Measurements from ENCODE around the gene CDH22.

The CDH22 gene

DNA sequence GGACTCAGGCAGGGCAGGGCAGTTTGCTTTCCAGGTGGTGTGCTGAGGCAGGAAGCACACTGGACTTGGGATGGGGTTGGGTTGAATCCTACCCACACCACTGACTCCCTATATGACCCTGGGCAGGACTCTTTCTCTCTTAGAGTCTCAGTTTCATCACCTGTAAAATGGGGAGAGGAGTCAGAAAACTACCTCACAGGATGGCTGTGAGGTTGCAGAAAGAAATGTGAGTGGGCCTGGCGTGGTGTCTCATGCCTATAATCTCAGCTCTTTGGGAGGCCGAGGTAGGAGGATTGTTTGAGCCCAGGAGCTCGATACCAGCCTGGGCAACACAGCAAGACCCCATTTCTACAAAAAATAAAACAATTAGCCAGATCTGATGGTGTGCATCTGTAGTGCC lies 122.9 kb downstream of the CDH22 start:
- H3K9me3 ChIP-seq (replicated peaks in 1 of 11) = no peaks in the 10 kb centered on the region
- no peaks in the 10 kb centered on the region for H3K27me3 ChIP-seq
- H3K36me3 ChIP-seq = no peaks in the 10 kb centered on the region
- H3K4me1 ChIP-seq = 0 out of 20 replicates have a peak, but pooled peaks cover 0 to under 1% (median 0%) of the 10 kb centered on the region in 10 experiments
- no peak overlapping the region for H3K4me2 ChIP-seq
- no peak overlapping the region for H3K9ac ChIP-seq
- H4K20me1 ChIP-seq = 0 out of 22 replicates have a peak, but pooled peaks cover 0 to 5% (median 0%) of the 10 kb centered on the region in 11 experiments
- TF ChIP-seq Cebpa-rat (IDR thresholded peaks at IDR 0.05) = no peak
- H3K27ac ChIP-seq = no peak overlapping the region
- no peak overlapping the region for H3K4me3 ChIP-seq

DNA sequence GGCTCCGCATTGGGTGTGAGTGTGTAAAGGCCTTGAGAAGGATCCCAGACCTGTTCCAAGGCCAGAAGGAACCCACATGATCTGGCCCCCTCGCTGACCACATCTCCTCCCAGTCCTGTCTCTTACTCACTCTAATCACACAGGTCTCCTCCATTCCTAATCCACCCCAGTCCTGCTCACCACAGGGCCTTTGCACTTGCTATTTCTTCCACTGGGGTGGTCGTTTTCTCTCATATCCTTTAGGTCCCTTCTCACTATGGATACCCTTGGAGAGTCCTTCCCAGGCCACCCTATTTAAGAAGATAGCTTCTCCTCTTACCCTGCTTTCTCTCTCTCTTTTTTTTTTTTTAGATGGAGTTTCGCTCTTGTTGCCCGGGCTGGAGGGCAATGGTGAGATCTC lies 124.5 kb downstream of the CDH22 start:
- Histone ChIP-seq H3K27me3 (no peaks in the 10 kb centered on the region), H4K20me1 (0 out of 22 replicates have a peak, but pooled peaks cover 0 to 7% (median 0%) of the 10 kb centered on the region in 11 experiments), H3K4me1 (no peaks in the 10 kb centered on the region), H3K36me3 (no peaks in the 10 kb centered on the region), H3K27ac (no peak overlapping the region), H3K9me3 (replicated peaks in 1 of 11) (no peaks in the 10 kb centered on the region), H3K4me3 (no peak overlapping the region), H3K9ac (no peak overlapping the region), H3K4me2 (no peak overlapping the region)
- no peak for TF ChIP-seq Cebpa-rat (IDR thresholded peaks at IDR 0.05)

DNA sequence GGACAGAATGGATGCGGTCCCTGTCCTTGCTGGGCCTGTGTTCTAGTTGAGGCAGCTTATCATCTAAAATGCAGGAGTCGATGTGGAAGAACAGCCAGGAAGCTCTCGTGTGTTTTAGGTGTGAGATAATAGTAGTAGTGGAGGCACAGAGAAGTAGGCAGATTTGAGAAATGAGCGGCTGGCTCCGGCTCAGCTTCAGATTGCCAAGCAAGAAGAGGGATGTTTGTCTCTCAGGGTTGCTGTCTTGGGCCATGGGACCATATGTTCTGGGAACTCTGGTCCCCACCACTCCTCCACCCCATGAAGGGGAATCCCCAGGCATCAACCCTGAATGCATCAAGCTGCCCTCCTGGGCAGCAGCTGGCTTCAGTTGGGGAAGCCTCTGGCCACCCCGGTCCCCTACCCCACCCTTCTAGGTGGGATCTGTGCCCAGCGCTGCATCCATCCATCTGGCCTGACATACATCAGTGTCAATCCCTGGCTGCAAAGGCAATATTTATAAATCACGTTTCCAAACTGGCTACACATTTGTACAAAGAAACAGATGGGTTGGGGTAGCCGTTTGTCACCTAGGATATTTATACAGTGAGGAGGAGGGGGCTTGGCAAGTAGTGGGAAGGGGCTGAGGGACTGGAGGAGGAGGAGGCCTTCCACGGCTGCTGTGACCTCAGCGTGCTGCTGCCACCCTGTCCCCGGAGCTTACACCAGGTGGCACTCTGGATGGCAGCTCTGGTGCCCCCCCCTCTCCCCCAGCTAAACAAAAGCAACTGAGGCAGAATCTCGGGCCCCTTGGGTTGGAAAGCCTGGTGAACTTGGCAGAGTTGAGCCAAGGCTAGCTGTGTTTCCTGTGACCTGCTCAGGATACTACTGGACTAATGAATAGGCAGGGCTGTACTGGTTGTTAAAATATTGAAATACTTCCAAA lies 125.8 kb downstream of the CDH22 start:
- H3K36me3 ChIP-seq = no peaks in the 10 kb centered on the region
- H4K20me1 ChIP-seq = 0 out of 22 replicates have a peak, but pooled peaks cover 0 to 18% (median 0%) of the 10 kb centered on the region in 11 experiments
- no peak overlapping the region for H3K9ac ChIP-seq
- peaks cover 0 to 3% (median 0%) of the 10 kb centered on the region in 10 experiments; a peak in 3 of 20 replicates for H3K4me1 ChIP-seq
- no peak overlapping the region for H3K4me2 ChIP-seq
- H3K27me3 ChIP-seq = no peaks in the 10 kb centered on the region
- H3K4me3 ChIP-seq = no peak overlapping the region
- TF ChIP-seq Cebpa-rat (IDR thresholded peaks at IDR 0.05) = no peak
- no peak overlapping the region for H3K27ac ChIP-seq
- H3K9me3 ChIP-seq (replicated peaks in 1 of 11) = no peaks in the 10 kb centered on the region

DNA sequence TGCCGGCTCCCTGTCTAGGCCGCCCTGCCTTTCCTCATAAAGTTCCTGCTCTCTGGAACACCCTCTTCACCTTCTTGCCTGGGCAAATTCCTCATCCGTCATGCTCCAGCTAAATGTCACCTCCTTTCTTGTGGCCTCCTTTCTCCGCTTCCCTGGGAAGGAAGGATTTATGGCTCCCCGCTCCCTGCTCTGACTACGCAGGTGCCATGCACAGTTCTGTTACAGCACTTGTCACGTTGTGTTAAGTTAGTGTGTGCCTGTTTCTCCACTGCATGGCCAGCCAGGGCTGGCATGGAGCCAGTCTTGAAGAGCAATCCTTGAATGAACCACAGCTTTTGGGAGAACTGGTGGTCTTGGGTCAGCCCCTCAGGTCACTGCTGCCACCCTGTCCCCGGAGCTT lies 128.4 kb downstream of the CDH22 start:
- no peak overlapping the region for H3K27ac ChIP-seq
- H3K27me3 ChIP-seq = peaks cover 0 to 14% (median 9%) of the 10 kb centered on the region in 11 experiments; a peak in 9 of 22 replicates
- no peak for TF ChIP-seq Cebpa-rat (IDR thresholded peaks at IDR 0.05)

DNA sequence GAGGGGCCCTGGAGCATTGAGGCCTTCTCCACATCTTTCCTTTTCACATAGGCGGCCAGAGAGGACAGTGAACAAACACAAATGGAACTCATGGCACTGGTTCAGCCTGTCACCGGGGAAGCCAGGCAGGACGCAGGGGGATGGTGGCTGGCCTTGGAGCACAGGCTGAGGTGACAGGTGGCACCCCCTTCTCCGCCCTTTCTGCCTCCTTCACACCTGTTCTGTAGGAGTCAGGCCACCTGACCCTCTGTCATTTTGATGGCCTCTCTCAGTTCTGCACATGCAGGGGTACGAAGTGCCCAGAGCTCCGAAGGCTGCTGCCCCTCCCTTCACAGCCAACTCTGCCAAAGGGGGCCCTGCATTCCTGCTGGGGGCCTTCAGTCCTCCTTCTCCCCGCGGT lies 129.4 kb downstream of the CDH22 start:
- Histone ChIP-seq H3K9me3 (replicated peaks in 1 of 11) (no peaks in the 10 kb centered on the region), H3K9ac (no peak overlapping the region), H3K4me2 (no peak overlapping the region), H3K36me3 (no peaks in the 10 kb centered on the region), H3K4me3 (no peak overlapping the region), H4K20me1 (peaks cover 0 to 13% (median 0%) of the 10 kb centered on the region in 11 experiments; a peak in 1 of 22 replicates), H3K27me3 (peaks cover 2 to 21% (median 16%) of the 10 kb centered on the region in 11 experiments; a peak in 16 of 22 replicates), H3K27ac (no peak overlapping the region), H3K4me1 (peaks cover 0 to 14% (median 6%) of the 10 kb centered on the region in 10 experiments; a peak in 10 of 20 replicates)
- no peak for TF ChIP-seq Cebpa-rat (IDR thresholded peaks at IDR 0.05)

More for the DNA sequence above, 128.4 kb downstream of the CDH22 start:
- Histone ChIP-seq H3K4me2 (no peak overlapping the region), H3K9ac (no peak overlapping the region), H3K4me1 (peaks cover 0 to 14% (median 6%) of the 10 kb centered on the region in 10 experiments; a peak in 10 of 20 replicates), H3K4me3 (no peak overlapping the region), H3K9me3 (replicated peaks in 1 of 11) (no peaks in the 10 kb centered on the region), H4K20me1 (peaks cover 0 to 13% (median 0%) of the 10 kb centered on the region in 11 experiments; a peak in 1 of 22 replicates), H3K36me3 (no peaks in the 10 kb centered on the region)

DNA sequence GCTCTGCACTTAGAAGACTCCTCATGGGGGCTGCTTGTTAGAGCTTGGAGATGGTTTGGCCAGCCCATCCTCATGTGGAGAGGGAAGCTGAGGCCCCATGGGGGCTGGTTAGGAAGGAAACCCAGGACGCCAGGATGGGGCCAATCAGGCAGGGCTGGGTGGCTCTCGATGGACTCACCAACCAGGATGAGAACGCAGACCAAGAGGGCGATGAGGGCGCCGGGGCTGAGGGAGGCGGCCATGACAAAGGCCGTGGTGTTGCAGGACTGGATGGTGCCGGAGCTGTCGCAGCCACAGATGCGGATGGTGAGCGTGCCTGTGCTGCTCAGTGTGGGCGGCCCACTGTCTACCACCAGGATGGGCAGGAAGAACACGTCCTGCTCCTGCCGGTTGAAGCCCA lies 130.5 kb downstream of the CDH22 start:
- no peak overlapping the region for H3K4me3 ChIP-seq
- no peaks in the 10 kb centered on the region for H3K9me3 ChIP-seq (replicated peaks in 1 of 11)
- peaks cover 0 to 14% (median 6%) of the 10 kb centered on the region in 10 experiments; a peak in 10 of 20 replicates for H3K4me1 ChIP-seq
- H3K4me2 ChIP-seq = no peak overlapping the region
- H4K20me1 ChIP-seq = peaks cover 0 to 13% (median 0%) of the 10 kb centered on the region in 11 experiments; a peak in 1 of 22 replicates
- TF ChIP-seq Cebpa-rat (IDR thresholded peaks at IDR 0.05) = no peak
- no peak overlapping the region for H3K9ac ChIP-seq
- no peak overlapping the region for H3K27ac ChIP-seq
- peaks cover 4 to 29% (median 20%) of the 10 kb centered on the region in 11 experiments; a peak in 16 of 22 replicates for H3K27me3 ChIP-seq
- H3K36me3 ChIP-seq = no peaks in the 10 kb centered on the region

DNA sequence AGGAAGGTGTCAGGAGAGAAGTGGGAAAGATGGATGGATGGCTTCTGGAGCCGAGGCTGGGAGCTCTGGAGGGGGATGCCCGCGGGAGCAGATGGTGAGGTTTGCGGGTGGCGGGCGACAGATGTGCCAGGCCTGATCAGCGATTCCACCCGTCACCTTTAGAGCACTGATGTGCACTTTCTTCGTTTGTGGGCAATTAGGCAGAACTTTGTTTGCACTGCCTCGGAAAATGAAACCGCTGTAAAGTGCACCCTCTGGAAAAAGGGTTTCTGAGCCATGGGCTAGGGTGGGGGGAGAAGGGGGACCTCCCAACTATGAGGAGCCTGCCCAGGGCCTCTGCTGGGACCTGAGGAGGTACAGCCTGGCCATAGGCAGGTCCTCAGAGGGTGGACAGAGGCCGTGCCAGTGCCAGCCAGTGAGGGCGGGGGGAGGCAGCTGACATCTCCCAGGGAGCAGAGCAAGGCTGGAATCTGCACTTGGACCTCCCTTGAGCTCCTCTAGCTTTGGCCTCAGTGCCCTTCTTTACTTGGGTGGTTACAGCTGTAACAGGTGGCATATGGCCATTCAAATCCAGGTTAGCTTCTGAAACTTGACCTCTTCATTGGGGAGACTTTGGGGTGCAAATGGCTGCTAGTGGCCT lies 131.4 kb downstream of the CDH22 start:
- Histone ChIP-seq H3K9ac (no peak overlapping the region), H3K4me3 (no peak overlapping the region), H3K4me1 (peaks cover 0 to 14% (median 6%) of the 10 kb centered on the region in 10 experiments; a peak in 10 of 20 replicates), H3K27ac (no peak overlapping the region), H3K9me3 (replicated peaks in 1 of 11) (no peaks in the 10 kb centered on the region), H4K20me1 (peaks cover 0 to 13% (median 0%) of the 10 kb centered on the region in 11 experiments; a peak in 2 of 22 replicates), H3K4me2 (peak overlapping the region in 8 of 11 experiments; percentile 2 to 53 (median 22); a peak in 12 of 22 replicates), H3K36me3 (no peaks in the 10 kb centered on the region), H3K27me3 (peaks cover 4 to 29% (median 20%) of the 10 kb centered on the region in 11 experiments; a peak in 16 of 22 replicates)
- no peak for TF ChIP-seq Cebpa-rat (IDR thresholded peaks at IDR 0.05)

DNA sequence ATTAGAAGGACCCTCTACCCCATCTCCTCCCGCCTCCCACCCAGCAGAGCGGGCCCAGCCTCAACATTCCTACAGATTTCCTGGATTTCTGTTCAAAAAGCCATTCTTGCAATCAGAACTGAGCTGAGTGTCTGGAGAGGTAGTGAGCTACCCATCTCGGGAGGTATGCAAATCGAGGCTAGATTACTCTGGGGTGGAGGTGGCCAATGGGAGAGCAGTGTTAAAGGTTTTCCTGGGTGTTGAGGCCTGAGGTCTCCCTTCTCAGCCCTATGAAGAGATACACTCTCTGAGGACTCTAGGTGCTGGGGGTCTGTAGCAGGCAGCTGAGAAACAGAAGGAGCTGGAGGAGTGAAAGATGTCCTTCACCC lies 133.2 kb downstream of the CDH22 start:
- H3K4me2 ChIP-seq = no peak overlapping the region
- H3K9ac ChIP-seq = no peak overlapping the region
- no peaks in the 10 kb centered on the region for H3K36me3 ChIP-seq
- peaks cover 4 to 29% (median 20%) of the 10 kb centered on the region in 11 experiments; a peak in 16 of 22 replicates for H3K27me3 ChIP-seq
- no peaks in the 10 kb centered on the region for H3K9me3 ChIP-seq (replicated peaks in 1 of 11)
- H3K27ac ChIP-seq = no peak overlapping the region
- no peak for TF ChIP-seq Cebpa-rat (IDR thresholded peaks at IDR 0.05)
- peaks cover 0 to 14% (median 6%) of the 10 kb centered on the region in 10 experiments; a peak in 10 of 20 replicates for H3K4me1 ChIP-seq
- peaks cover 0 to 13% (median 0%) of the 10 kb centered on the region in 11 experiments; a peak in 2 of 22 replicates for H4K20me1 ChIP-seq
- no peak overlapping the region for H3K4me3 ChIP-seq

Measured in BLaER1 treated with 17β-estradiol and CSF1 and Interleukin-3, amounts not matched to agents 10 nM and 100 nM (cell line).